Memory B cell (primary cell): Measurements from ENCODE around the gene LARGE1.

Experiments
- ATAC-seq: fragments of 150-1000 bp; cut with Tn5 transposase; 2 replicates; pipeline ENCODE4 v1.10.0; 2021; ENCODE audit warnings: low read depth, mild to moderate bottlenecking, moderate library complexity
- DNase-seq, 2 donors: peaks; one replicate each; pipeline ENCODE4 v3.0.0; 2022; ENCODE audit warnings: low spot score in 2 of 2
- H3K27ac Mint-ChIP-seq: one replicate; pipeline ENCODE4 v1.8.0; 2022; ENCODE audit warnings: mild to moderate bottlenecking, moderate library complexity, mixed read lengths
- H3K27me3 Mint-ChIP-seq: one replicate; pipeline ENCODE4 v1.8.0; 2022; ENCODE audit warnings: mixed read lengths
- H3K36me3 Mint-ChIP-seq: one replicate; pipeline ENCODE4 v1.8.0; 2022; ENCODE audit warnings: mild to moderate bottlenecking, mixed read lengths
- H3K4me1 Mint-ChIP-seq: one replicate; pipeline ENCODE4 v1.8.0; 2022; ENCODE audit warnings: mixed read lengths
- H3K4me3 Mint-ChIP-seq: one replicate; pipeline ENCODE4 v1.8.0; 2022; ENCODE audit warnings: mild to moderate bottlenecking, moderate library complexity, mixed read lengths
- H3K9me3 Mint-ChIP-seq: one replicate; pipeline ENCODE4 v1.8.0; 2022; ENCODE audit warnings: mixed read lengths

The LARGE1 gene

GRCh38 chr22:33401291-33401690 lies 519.0 kb downstream of the LARGE1 start:
- Mint-ChIP-seq H3K9me3 (no peaks in the 10 kb centered on the region), H3K4me1 (peaks cover 2% of the 10 kb centered on the region), H3K27ac (no peak overlapping the region), H3K4me3 (no peak overlapping the region), H3K36me3 (peaks cover 6% of the 10 kb centered on the region), H3K27me3 (no peaks in the 10 kb centered on the region)
- DNase-seq (no peak), ATAC-seq (no peak)

GRCh38 chr22:33400891-33401290 lies 519.4 kb downstream of the LARGE1 start:
- DNase-seq (no peak), ATAC-seq (no peak)
- H3K4me3 Mint-ChIP-seq = no peak overlapping the region
- H3K27ac Mint-ChIP-seq = no peak overlapping the region
- H3K9me3 Mint-ChIP-seq = no peaks in the 10 kb centered on the region
- peaks cover 2% of the 10 kb centered on the region for H3K4me1 Mint-ChIP-seq
- H3K27me3 Mint-ChIP-seq = no peaks in the 10 kb centered on the region
- H3K36me3 Mint-ChIP-seq = peaks cover 6% of the 10 kb centered on the region

- no peaks in the 10 kb centered on the region for H3K9me3 Mint-ChIP-seq
- H3K27ac Mint-ChIP-seq = no peak overlapping the region
- peaks cover 6% of the 10 kb centered on the region for H3K36me3 Mint-ChIP-seq
- no peak overlapping the region for H3K4me3 Mint-ChIP-seq
- H3K27me3 Mint-ChIP-seq = no peaks in the 10 kb centered on the region
- peaks cover 2% of the 10 kb centered on the region for H3K4me1 Mint-ChIP-seq
- DNase-seq (no peak), ATAC-seq (no peak)
Observed at GRCh38 chr22:33400061-33400840, 520.0 kb downstream of the LARGE1 start.

GRCh38 chr22:33397381-33397907 lies 522.8 kb downstream of the LARGE1 start:
- Mint-ChIP-seq H3K36me3 (peaks cover 6% of the 10 kb centered on the region), H3K27me3 (no peaks in the 10 kb centered on the region), H3K9me3 (no peaks in the 10 kb centered on the region), H3K4me3 (no peak overlapping the region), H3K4me1 (peaks cover 2% of the 10 kb centered on the region), H3K27ac (no peak overlapping the region)
- no peak for ATAC-seq
- DNase-seq = no peak

GRCh38 chr22:33393432-33393831 lies 526.8 kb downstream of the LARGE1 start:
- no peak for DNase-seq
- Mint-ChIP-seq H3K27me3 (no peaks in the 10 kb centered on the region), H3K36me3 (peaks cover 4% of the 10 kb centered on the region), H3K27ac (no peak overlapping the region), H3K4me1 (peaks cover 2% of the 10 kb centered on the region), H3K9me3 (no peaks in the 10 kb centered on the region), H3K4me3 (no peak overlapping the region)
- ATAC-seq = no peak

GRCh38 chr22:33391298-33391697 lies 529.0 kb downstream of the LARGE1 start:
- no peak for DNase-seq
- Mint-ChIP-seq H3K27me3 (no peaks in the 10 kb centered on the region), H3K27ac (no peak overlapping the region), H3K36me3 (no peaks in the 10 kb centered on the region), H3K9me3 (no peaks in the 10 kb centered on the region), H3K4me1 (no peaks in the 10 kb centered on the region), H3K4me3 (no peak overlapping the region)
- no peak for ATAC-seq

GRCh38 chr22:33389936-33390335 lies 530.3 kb downstream of the LARGE1 start:
- Mint-ChIP-seq H3K27ac (no peak overlapping the region), H3K4me1 (no peaks in the 10 kb centered on the region), H3K4me3 (no peak overlapping the region), H3K36me3 (no peaks in the 10 kb centered on the region), H3K27me3 (no peaks in the 10 kb centered on the region), H3K9me3 (no peaks in the 10 kb centered on the region)
- ATAC-seq (no peak), DNase-seq (no peak)

GRCh38 chr22:33386270-33386669 lies 534.0 kb downstream of the LARGE1 start:
- Mint-ChIP-seq H3K27me3 (peaks cover 2% of the 10 kb centered on the region), H3K36me3 (peaks cover 6% of the 10 kb centered on the region), H3K4me1 (no peaks in the 10 kb centered on the region), H3K4me3 (no peak overlapping the region), H3K27ac (no peak overlapping the region), H3K9me3 (peaks cover 1% of the 10 kb centered on the region)
- DNase-seq (no peak), ATAC-seq (no peak)

GRCh38 chr22:33385611-33386010 lies 534.7 kb downstream of the LARGE1 start:
- no peak overlapping the region for H3K4me3 Mint-ChIP-seq
- peaks cover 2% of the 10 kb centered on the region for H3K9me3 Mint-ChIP-seq
- H3K27me3 Mint-ChIP-seq = peaks cover 2% of the 10 kb centered on the region
- H3K27ac Mint-ChIP-seq = no peak overlapping the region
- peaks cover 8% of the 10 kb centered on the region for H3K36me3 Mint-ChIP-seq
- ATAC-seq (no peak), DNase-seq (no peak)
- H3K4me1 Mint-ChIP-seq = no peaks in the 10 kb centered on the region

- peaks cover 24% of the 10 kb centered on the region for H3K36me3 Mint-ChIP-seq
- no peak overlapping the region for H3K4me3 Mint-ChIP-seq
- no peak overlapping the region for H3K27ac Mint-ChIP-seq
- no peak for ATAC-seq
- H3K9me3 Mint-ChIP-seq = peaks cover 11% of the 10 kb centered on the region
- no peak for DNase-seq
- H3K27me3 Mint-ChIP-seq = peaks cover 2% of the 10 kb centered on the region
- no peaks in the 10 kb centered on the region for H3K4me1 Mint-ChIP-seq
Observed at GRCh38 chr22:33382436-33382835, 537.8 kb downstream of the LARGE1 start.

- H3K27ac Mint-ChIP-seq = peak overlapping the region; percentile 3
Observed at GRCh38 chr22:33381531-33382406, 538.5 kb downstream of the LARGE1 start.

GRCh38 chr22:33380789-33381530 lies 539.3 kb downstream of the LARGE1 start:
- Mint-ChIP-seq H3K4me3 (no peak overlapping the region), H3K36me3 (peaks cover 24% of the 10 kb centered on the region), H3K4me1 (no peaks in the 10 kb centered on the region), H3K27ac (peak overlapping the region; percentile 3), H3K9me3 (peaks cover 11% of the 10 kb centered on the region), H3K27me3 (peaks cover 2% of the 10 kb centered on the region)
- DNase-seq = no peak
- no peak for ATAC-seq

More at GRCh38 chr22:33381531-33382406, 538.5 kb downstream of the LARGE1 start:
- Mint-ChIP-seq H3K36me3 (peaks cover 24% of the 10 kb centered on the region), H3K27me3 (peaks cover 2% of the 10 kb centered on the region), H3K4me1 (no peaks in the 10 kb centered on the region), H3K4me3 (no peak overlapping the region), H3K9me3 (peaks cover 11% of the 10 kb centered on the region)
- DNase-seq (no peak), ATAC-seq (no peak)

GRCh38 chr22:33379836-33380235 lies 540.4 kb downstream of the LARGE1 start:
- no peak overlapping the region for H3K27ac Mint-ChIP-seq
- ATAC-seq = no peak
- H3K4me3 Mint-ChIP-seq = no peak overlapping the region
- peaks cover 11% of the 10 kb centered on the region for H3K9me3 Mint-ChIP-seq
- peaks cover 24% of the 10 kb centered on the region for H3K36me3 Mint-ChIP-seq
- no peak for DNase-seq
- H3K4me1 Mint-ChIP-seq = no peaks in the 10 kb centered on the region
- peaks cover 2% of the 10 kb centered on the region for H3K27me3 Mint-ChIP-seq

GRCh38 chr22:33372875-33373274 lies 547.4 kb downstream of the LARGE1 start:
- H3K27me3 Mint-ChIP-seq = no peaks in the 10 kb centered on the region
- no peak for ATAC-seq
- no peak overlapping the region for H3K27ac Mint-ChIP-seq
- H3K4me1 Mint-ChIP-seq = no peaks in the 10 kb centered on the region
- no peak overlapping the region for H3K4me3 Mint-ChIP-seq
- H3K9me3 Mint-ChIP-seq = peaks cover 5% of the 10 kb centered on the region
- DNase-seq = no peak
- peaks cover 7% of the 10 kb centered on the region for H3K36me3 Mint-ChIP-seq
